GM19372 (cell line): ENCODE data around the gene SLC25A41.
"Not testable (repeated sequence)": the region's sequence is repeated elsewhere in the genome, so short reads cannot be mapped to it uniquely, and the experiment has no call there.

ENCODE experiments used
- ATAC-seq: cut with Tn5 transposase; IDR thresholded peaks from one replicate; pipeline ENCODE4 v1.9.1; 2021; ENCODE audit warnings: mild to moderate bottlenecking, low read depth, moderate library complexity; ENCODE audit not compliant: unreplicated experiment

SLC25A41 gene

GRCh38 chr19:6412447-6413091, 21.0 kb downstream of the SLC25A41 start:
- ATAC-seq: no peak

DNA sequence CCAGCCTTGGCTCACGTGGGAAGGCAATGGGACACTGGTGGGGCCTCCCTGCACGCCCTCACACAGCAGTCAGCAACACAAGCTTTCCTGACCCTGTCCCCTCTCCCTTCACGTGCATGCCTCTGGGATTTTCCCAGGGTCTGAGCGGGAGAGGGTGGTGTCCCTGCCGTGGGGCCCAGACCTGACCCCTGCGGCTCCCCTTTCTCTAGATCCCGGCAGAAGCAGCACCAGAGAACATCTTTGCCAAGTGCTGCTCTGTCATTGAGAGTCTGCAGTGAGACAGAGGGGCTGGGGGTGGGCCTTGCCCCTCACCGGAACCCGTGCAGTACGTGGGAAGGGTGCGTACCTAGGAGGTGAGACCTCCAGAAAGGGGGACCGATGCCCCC, 21.5 kb downstream of the SLC25A41 start:
- no peak for ATAC-seq

DNA sequence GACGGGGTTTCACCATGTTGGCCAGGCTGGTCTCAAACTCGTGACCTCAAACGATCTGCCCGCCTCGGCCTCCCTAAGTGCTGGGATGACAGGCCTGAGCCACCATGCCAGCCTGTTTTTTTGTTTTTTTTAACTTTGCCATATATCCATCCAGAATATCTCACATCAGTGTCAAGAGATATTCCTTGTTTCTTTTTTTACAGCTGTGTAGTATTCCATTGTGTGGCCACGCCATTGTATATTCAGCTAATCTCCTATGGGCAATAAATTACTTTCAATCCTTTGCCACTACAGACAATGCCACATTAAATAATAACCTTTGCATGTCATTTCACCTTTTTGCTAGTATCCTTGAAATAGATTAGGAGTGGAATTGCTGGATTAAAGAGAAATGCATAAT, 24.2 kb downstream of the SLC25A41 start:
- ATAC-seq: no peak

- ATAC-seq: no peak
Observed at GRCh38 chr19:6406401-6406800, 27.2 kb downstream of the SLC25A41 start.

GRCh38 chr19:6402837-6403608, 30.5 kb downstream of the SLC25A41 start:
- ATAC-seq: no peak

DNA sequence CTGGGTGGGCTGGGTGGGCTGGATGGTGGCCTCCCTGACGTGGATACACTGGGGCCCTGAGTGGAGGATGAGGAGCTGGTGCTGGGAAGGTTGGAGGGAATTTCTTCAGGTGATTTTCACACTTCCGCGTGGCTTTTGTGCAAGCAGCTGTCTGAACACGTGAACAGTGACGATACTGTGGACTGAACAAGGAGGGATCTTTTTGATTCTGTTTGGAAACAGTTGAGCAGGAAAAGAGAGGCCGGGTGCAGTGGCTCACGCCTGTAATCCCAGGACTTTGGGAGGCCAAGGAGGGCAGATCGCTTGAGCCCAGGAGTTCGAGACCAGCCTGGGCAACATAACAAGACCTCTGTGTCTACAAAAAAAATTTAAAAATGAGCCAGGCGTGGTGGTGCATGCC, 31.5 kb downstream of the SLC25A41 start:
- ATAC-seq: no peak

DNA sequence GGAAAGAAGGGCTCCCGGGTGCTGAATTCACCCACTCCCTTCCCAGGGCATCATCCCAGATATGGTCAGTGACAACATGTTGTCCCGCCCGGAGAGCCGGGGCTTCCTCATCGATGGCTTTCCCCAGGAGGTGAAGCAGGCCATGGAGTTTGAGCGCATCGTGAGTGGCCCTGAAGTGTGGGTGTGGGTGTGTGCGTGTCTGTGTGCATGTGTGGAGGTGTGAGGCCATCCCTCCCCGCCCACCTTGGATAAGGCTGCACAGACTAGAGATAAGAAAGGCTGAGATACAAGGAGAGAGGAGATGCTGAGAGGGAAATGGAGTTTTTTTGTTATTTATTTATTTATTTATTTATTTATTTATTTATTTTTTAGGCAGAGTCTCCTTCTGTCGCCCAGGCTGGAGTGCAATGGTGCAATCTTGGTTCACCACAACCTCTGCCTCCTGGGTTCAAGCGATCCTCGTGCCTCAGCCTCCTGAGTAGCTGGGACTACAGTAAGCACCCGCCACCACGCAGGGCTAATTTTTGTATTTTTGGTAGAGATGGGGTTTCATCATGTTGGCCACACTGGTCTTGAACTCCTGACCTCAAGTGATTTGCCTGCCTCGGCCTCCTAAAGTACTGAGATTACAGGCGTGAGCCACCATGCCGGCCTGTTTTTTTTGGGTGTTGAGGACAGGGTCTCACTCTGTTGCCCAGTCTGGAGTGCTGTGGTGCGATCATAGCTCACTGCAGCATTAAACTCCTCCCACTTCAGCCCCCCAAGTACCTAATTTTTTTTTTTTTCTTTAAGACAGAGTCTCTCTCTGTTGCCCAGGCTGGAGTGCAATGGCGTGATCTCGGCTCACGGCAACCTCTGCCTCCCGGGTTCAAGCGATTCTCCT, 33.3 kb downstream of the SLC25A41 start:
- not testable (repeated sequence) for ATAC-seq

GRCh38 chr19:6396305-6396704, 37.3 kb downstream of the SLC25A41 start:
- ATAC-seq: no peak

GRCh38 chr19:6394831-6395230, 38.7 kb downstream of the SLC25A41 start:
- ATAC-seq: no peak

GRCh38 chr19:6393983-6394412, 39.6 kb downstream of the SLC25A41 start:
- ATAC-seq: no peak

DNA sequence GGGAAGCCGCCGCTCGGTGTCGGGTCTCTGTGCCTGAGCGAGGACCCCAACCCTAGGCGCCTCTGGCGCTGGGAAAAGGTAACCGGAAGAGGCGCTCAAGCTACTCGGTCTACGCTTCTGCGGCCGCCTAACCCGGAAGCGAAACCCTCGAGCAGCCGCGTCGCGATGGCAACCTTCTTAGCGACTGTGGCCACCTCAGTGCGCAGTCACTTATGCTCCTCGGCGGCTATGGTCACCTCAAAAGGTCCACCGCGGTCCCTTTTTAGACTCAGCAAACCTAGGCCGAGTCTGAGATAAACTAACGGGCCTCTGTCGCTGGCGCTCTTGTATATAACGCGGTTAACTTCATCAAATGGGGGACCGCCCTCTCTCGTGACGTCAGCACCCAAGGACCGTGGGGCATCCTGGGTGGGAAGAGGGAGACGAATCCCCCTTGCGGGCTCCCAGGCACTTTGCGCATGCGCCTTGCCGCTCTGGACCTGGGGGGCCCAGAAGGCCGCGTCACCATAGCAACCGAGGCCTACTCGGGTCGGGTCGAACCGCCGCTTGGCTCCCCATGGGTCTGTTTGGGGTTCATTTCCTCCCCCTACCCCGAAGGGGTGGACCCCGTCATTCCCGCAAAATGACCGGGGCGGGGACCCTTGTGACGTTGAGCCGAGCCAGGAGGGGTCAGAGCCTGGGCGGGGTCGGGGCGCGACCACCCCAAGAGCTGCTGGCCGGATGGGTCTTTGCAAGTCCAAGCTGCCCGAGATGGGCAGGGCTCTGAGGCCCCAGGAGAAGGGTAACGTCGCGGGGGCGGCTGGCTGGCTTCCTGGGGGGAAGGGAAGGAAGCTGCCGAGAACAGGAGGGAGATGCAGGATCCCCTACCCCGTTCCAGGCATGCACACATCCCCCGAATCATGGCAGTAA, 40.2 kb downstream of the SLC25A41 start, which contains the start of gene GTF2F1:
Gene GTF2F1 (minus strand): TSS at position 91 of the 909 bp plus-strand sequence. CDS start 169 bp downstream, outside the sequence.
- ATAC-seq: peak; percentile 78

- no peak for ATAC-seq
Observed at GRCh38 chr19:6392221-6393073, 41.1 kb downstream of the SLC25A41 start.

GRCh38 chr19:6387372-6387771, 46.2 kb downstream of the SLC25A41 start:
- no peak for ATAC-seq

DNA sequence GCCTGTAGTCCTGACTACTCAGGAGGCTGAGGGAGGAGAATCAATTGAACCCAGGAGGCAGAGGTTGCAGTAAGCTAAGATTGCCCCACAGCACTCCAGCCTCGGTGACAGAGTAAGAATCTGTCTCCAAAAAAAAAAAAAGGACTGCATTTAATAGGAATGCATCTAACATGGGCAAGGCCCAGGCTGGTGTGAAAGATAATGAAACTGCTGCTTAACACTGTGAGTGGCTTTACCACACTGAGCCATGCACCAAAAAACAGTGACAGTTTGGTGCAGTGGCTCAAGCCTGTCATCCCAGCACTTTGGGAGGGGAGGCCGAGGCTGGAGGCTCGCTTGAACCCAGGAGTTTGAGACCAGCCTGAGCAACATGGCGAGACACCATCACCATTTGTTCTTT, 49.2 kb downstream of the SLC25A41 start:
- ATAC-seq: no peak

DNA sequence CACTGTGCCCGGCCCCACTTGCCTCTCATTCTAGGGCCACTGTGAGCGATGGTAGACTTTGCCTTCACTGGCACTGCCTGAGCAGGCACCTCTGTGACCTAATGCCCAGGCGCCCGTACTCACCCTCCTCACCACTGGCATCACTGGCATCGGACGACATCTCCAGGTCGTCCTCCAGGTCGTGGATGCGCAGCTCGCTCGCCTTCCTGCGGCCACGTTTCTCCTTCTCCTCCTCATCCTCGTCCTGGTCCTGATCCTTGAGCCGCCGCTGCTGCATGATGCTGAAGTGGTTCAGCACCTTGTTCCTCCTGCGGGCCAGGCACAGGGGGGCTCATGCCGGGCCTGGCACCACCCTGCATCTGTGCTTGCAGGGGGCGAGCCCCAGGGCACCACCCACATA, 50.4 kb downstream of the SLC25A41 start:
- no peak for ATAC-seq

- no peak for ATAC-seq
Observed at GRCh38 chr19:6381030-6381750, 52.4 kb downstream of the SLC25A41 start.

DNA sequence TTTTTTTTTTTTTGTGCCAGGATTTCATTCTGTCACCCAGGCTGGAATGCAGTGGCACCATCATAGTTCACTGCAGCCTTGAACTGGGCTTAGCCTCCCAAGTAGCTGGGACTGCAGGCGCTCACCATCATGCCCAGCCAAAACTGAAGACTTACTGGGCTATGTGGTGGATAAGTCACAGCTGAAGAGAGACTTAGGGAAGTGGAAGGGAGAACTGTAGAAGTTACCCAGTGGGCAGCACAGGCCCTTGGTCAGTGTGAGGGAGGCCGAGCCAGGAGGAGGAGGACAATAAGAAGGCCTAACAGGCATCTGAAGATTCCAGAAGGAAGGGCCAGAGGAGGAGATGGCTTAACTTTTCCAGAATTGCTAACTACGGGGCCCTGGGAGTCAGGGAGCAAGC, 53.8 kb downstream of the SLC25A41 start:
- no peak for ATAC-seq

GRCh38 chr19:6378486-6378885, 55.1 kb downstream of the SLC25A41 start:
- no peak for ATAC-seq
